Gastroesophageal sphincter (tissue), 3 donors: ENCODE data around the gene XPNPEP2.

Experiments used
- POLR2AphosphoS5 ChIP-seq: sonication (generic); formaldehyde crosslinking; IDR thresholded peaks from one replicate; pipeline ENCODE4 v1.6.1; 2017; ENCODE audit warnings: antibody characterized with exemption
- TF ChIP-seq, protein P1 (sequence below), 4 experiments: fragments of 200-600 bp in 2 of 4; fragments of 450-650 bp in 2 of 4; sonication (generic) in 1 of 4; IDR thresholded peaks; one replicate each; pipeline ENCODE4 v1.5.1; 2017 to 2019; ENCODE audit warnings: antibody characterized with exemption in 4 of 4, mild to moderate bottlenecking in 2 of 4, moderate library complexity in 2 of 4

DNA sequence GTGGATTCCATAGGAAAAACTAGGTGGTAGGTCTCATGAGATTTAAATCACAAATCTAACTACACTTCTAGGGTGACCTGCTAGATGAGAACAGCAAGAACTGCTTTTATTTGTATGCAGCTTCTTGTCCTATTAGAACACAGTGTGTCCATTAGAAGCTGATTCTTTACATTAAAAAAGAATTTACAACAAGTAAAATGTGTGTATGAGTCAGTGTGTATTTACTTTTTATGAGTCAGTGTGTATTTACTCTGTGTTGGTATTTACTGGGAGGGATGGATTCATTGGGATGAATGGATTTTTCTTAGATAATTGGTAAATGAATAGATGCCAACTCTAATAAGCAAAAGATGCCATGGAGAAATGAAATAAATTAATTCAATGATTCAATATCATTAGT, 40.6 kb upstream of the XPNPEP2 start:
- TF ChIP-seq, protein P1, sequence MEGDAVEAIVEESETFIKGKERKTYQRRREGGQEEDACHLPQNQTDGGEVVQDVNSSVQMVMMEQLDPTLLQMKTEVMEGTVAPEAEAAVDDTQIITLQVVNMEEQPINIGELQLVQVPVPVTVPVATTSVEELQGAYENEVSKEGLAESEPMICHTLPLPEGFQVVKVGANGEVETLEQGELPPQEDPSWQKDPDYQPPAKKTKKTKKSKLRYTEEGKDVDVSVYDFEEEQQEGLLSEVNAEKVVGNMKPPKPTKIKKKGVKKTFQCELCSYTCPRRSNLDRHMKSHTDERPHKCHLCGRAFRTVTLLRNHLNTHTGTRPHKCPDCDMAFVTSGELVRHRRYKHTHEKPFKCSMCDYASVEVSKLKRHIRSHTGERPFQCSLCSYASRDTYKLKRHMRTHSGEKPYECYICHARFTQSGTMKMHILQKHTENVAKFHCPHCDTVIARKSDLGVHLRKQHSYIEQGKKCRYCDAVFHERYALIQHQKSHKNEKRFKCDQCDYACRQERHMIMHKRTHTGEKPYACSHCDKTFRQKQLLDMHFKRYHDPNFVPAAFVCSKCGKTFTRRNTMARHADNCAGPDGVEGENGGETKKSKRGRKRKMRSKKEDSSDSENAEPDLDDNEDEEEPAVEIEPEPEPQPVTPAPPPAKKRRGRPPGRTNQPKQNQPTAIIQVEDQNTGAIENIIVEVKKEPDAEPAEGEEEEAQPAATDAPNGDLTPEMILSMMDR (IDR thresholded peaks at IDR 0.05): no peak
- TF ChIP-seq POLR2AphosphoS5: no peak
